ENCODE results near the gene ITGB2. TPM values are rescaled to one million over a fixed set of nuclear protein-coding genes. Genes with fewer than 3 reads are reported as not detected.

Gene ITGB2
- total and polyA plus RNA-seq, 3 experiments from 2014 or later: 159 to 847 (median 165) TPM

- H3K27me3 ChIP-seq (ENCODE audit: insufficient read depth, low read length, poor library complexity, severe bottlenecking): no peaks in the 10 kb centered on the region
- Mint-ChIP-seq H3K27me3 (peaks cover 0 to 1% of the 10 kb centered on the region in 2 donors), H3K27ac (peak overlapping the region in 1 of 8 donors; percentile 36), H3K4me1 (peaks cover 38 to 54% (median 44%) of the 10 kb centered on the region in 3 donors), H3K9me3 (no peaks in the 10 kb centered on the region), H3K36me3 (peaks cover 0 to 58% (median 5%) of the 10 kb centered on the region in 3 donors), H3K4me3 (peak overlapping the region in 2 of 7 donors; percentile 56 to 61)
- ChIA-PET CTCF (interaction anchor here (2.5 to 14.1 kb wide), 2 partner anchors 184 to 195 kb away, joined by 7 to 194 read pairs; no protein-coding TSS in a partner anchor), POLR2A (no interaction called here)
- no peak for DNase-seq
- no peak overlapping the region for H3K27ac ChIP-seq (ENCODE audit: low read depth, low read length)
- H3K4me1 ChIP-seq (ENCODE audit: insufficient read depth, low read length): peaks cover 40% of the 10 kb centered on the region
- no peak overlapping the region for H3K4me3 ChIP-seq (ENCODE audit: low read length)
- H3K36me3 ChIP-seq (ENCODE audit: insufficient read depth, low read length): peaks cover 10% of the 10 kb centered on the region
- no peaks in the 10 kb centered on the region for H3K9me3 ChIP-seq (ENCODE audit: low read length)
These were observed 22.4 kb upstream of the ITGB2 start for GRCh38 chr21:44943005-44943685.

DNA sequence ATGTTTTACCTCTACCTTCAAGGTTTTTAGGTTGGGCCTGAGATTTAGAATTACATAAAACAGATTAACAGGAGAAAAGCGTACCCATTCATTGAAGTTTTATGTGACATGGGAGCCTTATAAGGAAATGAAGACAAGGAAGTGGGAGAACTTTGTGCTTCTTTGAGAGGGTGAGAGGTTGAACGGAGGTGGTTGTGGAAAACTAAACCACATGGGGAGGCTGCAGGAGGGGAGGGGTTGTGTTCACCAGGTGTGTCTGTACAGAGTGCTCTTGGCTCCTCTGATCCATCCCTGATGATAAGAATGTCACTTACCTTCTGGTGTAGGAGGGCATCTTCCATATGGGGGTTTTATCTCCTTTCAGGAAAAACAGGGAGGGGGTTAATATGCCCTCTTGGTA, 21.9 kb upstream of the ITGB2 start:
- H3K9me3 ChIP-seq (ENCODE audit: low read length): no peaks in the 10 kb centered on the region
- no peaks in the 10 kb centered on the region for H3K9me3 Mint-ChIP-seq
- no peak for DNase-seq
- H3K36me3 ChIP-seq (ENCODE audit: insufficient read depth, low read length): peaks cover 10% of the 10 kb centered on the region
- no peak overlapping the region for H3K27ac ChIP-seq (ENCODE audit: low read depth, low read length)
- H3K27me3 ChIP-seq (ENCODE audit: insufficient read depth, low read length, poor library complexity, severe bottlenecking): no peaks in the 10 kb centered on the region
- CTCF ChIA-PET: interaction anchor here (0.8 to 14.1 kb wide), 3 partner anchors 15 to 196 kb away, joined by 3 to 194 read pairs (median 7); no protein-coding TSS in a partner anchor
- peak overlapping the region in 5 of 7 donors; percentile 51 to 88 (median 75) for H3K4me3 Mint-ChIP-seq
- peak overlapping the region in 2 of 8 donors; percentile 27 to 54 for H3K27ac Mint-ChIP-seq
- H3K4me1 ChIP-seq (ENCODE audit: insufficient read depth, low read length): peaks cover 40% of the 10 kb centered on the region
- peaks cover 38 to 54% (median 44%) of the 10 kb centered on the region in 3 donors for H3K4me1 Mint-ChIP-seq
- H3K27me3 Mint-ChIP-seq: peaks cover 0 to 1% of the 10 kb centered on the region in 2 donors
- POLR2A ChIA-PET: interaction anchor here (1.6 kb wide), 1 partner anchor 11 kb away, joined by 6 read pairs; no protein-coding TSS in a partner anchor
- no peak overlapping the region for H3K4me3 ChIP-seq (ENCODE audit: low read length)
- H3K36me3 Mint-ChIP-seq: peaks cover 0 to 53% (median 5%) of the 10 kb centered on the region in 3 donors

DNA sequence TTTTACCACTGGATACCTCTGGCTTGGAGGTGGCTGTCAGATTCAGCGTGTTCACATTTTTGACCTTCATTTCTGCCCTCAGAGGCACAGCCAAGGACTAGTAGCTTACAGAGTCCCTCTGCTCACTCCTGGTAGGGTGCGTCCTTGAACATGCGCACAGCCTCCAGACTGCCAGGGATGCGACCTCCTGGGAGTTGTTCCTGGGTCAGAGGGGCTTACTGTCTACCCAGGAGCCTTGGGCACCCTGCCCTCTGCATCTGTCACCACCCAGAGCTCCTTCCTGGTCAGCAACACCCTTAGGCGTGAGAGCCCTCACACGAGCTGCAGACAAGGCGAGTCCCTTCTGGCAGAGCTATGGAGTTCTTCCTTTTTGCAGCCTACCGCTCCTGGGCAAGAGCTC, 20.9 kb upstream of the ITGB2 start:
- H3K27me3 ChIP-seq (ENCODE audit: insufficient read depth, low read length, poor library complexity, severe bottlenecking): no peaks in the 10 kb centered on the region
- no peaks in the 10 kb centered on the region for H3K9me3 ChIP-seq (ENCODE audit: low read length)
- H3K4me3 ChIP-seq (ENCODE audit: low read length): no peak overlapping the region
- peaks cover 0 to 1% of the 10 kb centered on the region in 2 donors for H3K27me3 Mint-ChIP-seq
- H3K36me3 ChIP-seq (ENCODE audit: insufficient read depth, low read length): peaks cover 10% of the 10 kb centered on the region
- H3K36me3 Mint-ChIP-seq: peaks cover 0 to 48% (median 5%) of the 10 kb centered on the region in 3 donors
- H3K27ac Mint-ChIP-seq: peak overlapping the region in 3 of 8 donors; percentile 27 to 35 (median 34)
- H3K9me3 Mint-ChIP-seq: no peaks in the 10 kb centered on the region
- H3K27ac ChIP-seq (ENCODE audit: low read depth, low read length): no peak overlapping the region
- CTCF ChIA-PET: interaction anchor here (0.8 to 14.1 kb wide), 3 partner anchors 14 to 196 kb away, joined by 3 to 194 read pairs (median 14); no protein-coding TSS in a partner anchor
- peaks cover 40% of the 10 kb centered on the region for H3K4me1 ChIP-seq (ENCODE audit: insufficient read depth, low read length)
- POLR2A ChIA-PET: interaction anchor here (1.6 kb wide), 1 partner anchor 10 kb away, joined by 6 read pairs; no protein-coding TSS in a partner anchor
- peak overlapping the region; percentile 86 to 99 (median 89) for H3K4me3 Mint-ChIP-seq
- peaks cover 38 to 50% (median 44%) of the 10 kb centered on the region in 3 donors for H3K4me1 Mint-ChIP-seq
- peak in 1 of 5 donors; percentile 29 for DNase-seq

DNA sequence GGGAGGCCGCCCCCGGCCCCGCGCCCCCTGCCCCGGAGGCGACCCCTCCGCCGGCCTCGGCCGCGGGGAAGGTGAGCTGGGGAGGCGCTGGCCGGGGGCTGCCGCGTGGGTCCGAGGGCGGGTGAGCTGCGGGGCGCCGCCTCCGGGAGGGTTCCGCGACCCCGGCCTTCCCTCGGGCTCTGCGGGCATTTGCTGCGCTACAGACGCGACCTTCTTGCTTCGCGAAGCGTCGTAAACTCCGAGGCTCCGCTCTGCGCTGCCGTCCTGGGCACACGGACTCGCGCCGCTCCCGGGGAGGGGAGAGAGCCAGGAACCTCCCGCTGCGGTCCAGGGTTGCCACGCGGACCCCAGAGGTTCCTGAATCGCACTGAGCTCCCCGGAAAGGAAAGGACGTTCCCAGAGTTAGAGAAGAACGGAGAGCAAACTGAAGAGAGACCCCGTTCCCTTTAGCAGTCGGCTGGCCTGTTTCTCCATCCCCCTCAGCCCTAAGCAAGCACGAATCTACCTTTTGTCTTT, 19.5 kb upstream of the ITGB2 start:
- Mint-ChIP-seq H3K27me3 (peaks cover 0 to 1% of the 10 kb centered on the region in 2 donors), H3K4me3 (peak overlapping the region; percentile 88 to 99 (median 89)), H3K4me1 (peaks cover 37 to 50% (median 44%) of the 10 kb centered on the region in 3 donors), H3K36me3 (peaks cover 0 to 37% (median 3%) of the 10 kb centered on the region in 3 donors), H3K9me3 (no peaks in the 10 kb centered on the region), H3K27ac (peak overlapping the region in 7 of 8 donors; percentile 40 to 89 (median 80))
- Histone ChIP-seq H3K4me1 (ENCODE audit: insufficient read depth, low read length) (peaks cover 40% of the 10 kb centered on the region), H3K27me3 (ENCODE audit: insufficient read depth, low read length, poor library complexity, severe bottlenecking) (no peaks in the 10 kb centered on the region), H3K36me3 (ENCODE audit: insufficient read depth, low read length) (peaks cover 10% of the 10 kb centered on the region), H3K4me3 (ENCODE audit: low read length) (peak overlapping the region; percentile 86), H3K27ac (ENCODE audit: low read depth, low read length) (peak overlapping the region; percentile 65), H3K9me3 (ENCODE audit: low read length) (no peaks in the 10 kb centered on the region)
- no peak for DNase-seq
- CTCF ChIA-PET: interaction anchor here (1.1 to 14.1 kb wide), 7 partner anchors 8 to 198 kb away, joined by 3 to 194 read pairs (median 4); no protein-coding TSS in a partner anchor
- POLR2A ChIA-PET: interaction anchor here (0.5 to 1.2 kb wide), 2 partner anchors 13 to 66 kb away, joined by 4 to 8 read pairs; partner anchors contain the start of gene PTTG1IP

DNA sequence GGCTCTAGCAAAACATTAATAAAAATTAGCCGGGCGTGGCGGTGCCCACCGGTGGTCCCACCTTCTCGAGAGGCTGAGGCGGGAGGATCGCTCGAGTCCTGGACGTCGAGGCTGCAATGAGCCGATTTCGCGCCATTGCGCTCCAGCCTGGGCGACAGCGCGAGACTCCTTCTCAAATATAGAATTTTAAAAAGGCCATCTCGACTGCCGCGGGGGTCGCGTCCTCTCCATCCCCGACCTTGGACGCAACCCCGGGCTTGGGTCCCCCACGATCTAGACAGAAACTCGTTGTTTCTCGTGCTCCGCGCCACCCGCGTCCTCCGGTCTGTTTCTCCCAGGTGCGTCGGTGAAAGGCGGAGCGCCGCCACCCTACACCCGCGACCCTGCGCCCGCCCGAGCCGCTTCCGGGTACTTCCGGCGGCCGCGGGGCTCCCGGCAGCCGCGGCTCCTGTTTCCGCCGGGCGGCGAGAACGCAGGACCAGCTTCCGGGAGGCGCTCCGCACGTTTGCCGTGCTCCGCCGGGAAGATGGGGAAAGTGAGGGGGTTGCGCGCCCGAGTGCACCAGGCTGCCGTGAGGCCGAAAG, 18.9 kb upstream of the ITGB2 start, which contains the start of gene SLX9:
SLX9 (plus strand) TSS at position 498 of the 584 bp plus-strand sequence; CDS start at position 527, 29 bp downstream.
- Mint-ChIP-seq H3K4me3 (peak within 1 kb of the TSS; percentile 88 to 99 (median 89)), H3K9me3 (no peaks in the 10 kb centered on the region), H3K27me3 (peaks cover 0 to 1% of the 10 kb centered on the region in 2 donors), H3K36me3 (peaks cover 0 to 32% (median 0%) of the 10 kb centered on the region in 3 donors), H3K27ac (peak within 1 kb of the TSS; percentile 75 to 92 (median 84)), H3K4me1 (peaks cover 34 to 46% (median 40%) of the 10 kb centered on the region in 3 donors)
- H3K36me3 ChIP-seq (ENCODE audit: insufficient read depth, low read length): peaks cover 8% of the 10 kb centered on the region
- peak within 1 kb of the TSS; percentile 70 for H3K27ac ChIP-seq (ENCODE audit: low read depth, low read length)
- H3K4me1 ChIP-seq (ENCODE audit: insufficient read depth, low read length): peaks cover 40% of the 10 kb centered on the region
- H3K9me3 ChIP-seq (ENCODE audit: low read length): no peaks in the 10 kb centered on the region
- peak within 1 kb of the TSS; percentile 86 for H3K4me3 ChIP-seq (ENCODE audit: low read length)
- ChIA-PET CTCF (interaction anchor here (1.1 to 14.1 kb wide), 7 partner anchors 9 to 198 kb away, joined by 3 to 194 read pairs (median 4); no protein-coding TSS in a partner anchor), POLR2A (interaction anchor here (1.2 kb wide), 1 partner anchor 66 kb away, joined by 8 read pairs; the partner anchor contains the start of gene PTTG1IP)
- DNase-seq: peak; percentile 63 to 81 (median 71)
- no peaks in the 10 kb centered on the region for H3K27me3 ChIP-seq (ENCODE audit: insufficient read depth, low read length, poor library complexity, severe bottlenecking)

DNA sequence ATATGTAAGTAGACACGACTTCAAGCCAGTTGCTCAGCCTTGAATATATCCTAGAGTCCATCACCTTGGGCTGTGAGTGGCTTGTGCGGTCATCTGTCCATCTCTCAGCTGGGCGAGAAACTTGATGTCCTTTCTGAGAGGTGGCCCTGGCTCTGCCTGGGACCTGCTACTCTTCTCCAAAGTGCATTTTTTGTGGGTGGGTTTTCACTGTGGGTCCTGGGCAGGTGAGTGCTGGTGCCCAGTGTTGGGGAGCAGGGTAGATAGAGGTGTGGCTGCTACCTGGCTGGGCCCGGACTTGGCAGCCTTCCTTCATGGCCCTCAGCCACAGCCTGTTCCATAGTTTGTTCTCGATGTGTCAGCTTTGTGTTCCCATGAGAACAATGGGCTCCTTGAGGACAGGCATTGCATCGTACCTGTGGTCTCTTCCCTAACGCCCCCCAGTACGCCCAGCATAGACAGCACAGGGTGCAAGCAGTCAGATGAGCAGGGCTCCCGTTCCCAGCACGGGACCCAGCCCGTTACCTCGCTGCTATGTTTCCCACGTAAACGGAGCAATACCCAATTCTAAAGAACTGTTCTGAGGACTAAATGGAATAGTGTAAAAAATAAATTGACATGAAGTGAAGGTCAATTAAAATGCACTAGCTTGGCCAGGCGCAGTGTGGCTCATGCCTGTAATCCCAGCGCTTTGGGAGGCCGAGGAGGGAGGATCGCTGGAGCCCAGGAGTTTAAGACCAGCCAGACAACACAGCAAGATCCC, 18.3 kb upstream of the ITGB2 start:
- DNase-seq: peak in 1 of 5 donors; percentile 38
- Mint-ChIP-seq H3K9me3 (no peaks in the 10 kb centered on the region), H3K27ac (peak overlapping the region in 7 of 8 donors; percentile 60 to 92 (median 80)), H3K4me3 (peak overlapping the region; percentile 86 to 99 (median 89)), H3K27me3 (peaks cover 0 to 1% of the 10 kb centered on the region in 2 donors), H3K4me1 (peaks cover 31 to 44% (median 39%) of the 10 kb centered on the region in 3 donors), H3K36me3 (peaks cover 0 to 25% (median 0%) of the 10 kb centered on the region in 3 donors)
- peak overlapping the region; percentile 70 for H3K27ac ChIP-seq (ENCODE audit: low read depth, low read length)
- POLR2A ChIA-PET: no interaction called here
- H3K27me3 ChIP-seq (ENCODE audit: insufficient read depth, low read length, poor library complexity, severe bottlenecking): no peaks in the 10 kb centered on the region
- peak overlapping the region; percentile 86 for H3K4me3 ChIP-seq (ENCODE audit: low read length)
- no peaks in the 10 kb centered on the region for H3K9me3 ChIP-seq (ENCODE audit: low read length)
- peaks cover 1% of the 10 kb centered on the region for H3K36me3 ChIP-seq (ENCODE audit: insufficient read depth, low read length)
- CTCF ChIA-PET: interaction anchor here (1.2 to 14.1 kb wide), 5 partner anchors 8 to 199 kb away, joined by 4 to 194 read pairs (median 7); no protein-coding TSS in a partner anchor
- peaks cover 40% of the 10 kb centered on the region for H3K4me1 ChIP-seq (ENCODE audit: insufficient read depth, low read length)

- peaks cover 22% of the 10 kb centered on the region for H3K4me1 ChIP-seq (ENCODE audit: insufficient read depth, low read length)
- Mint-ChIP-seq H3K4me1 (peaks cover 16 to 21% (median 20%) of the 10 kb centered on the region in 3 donors), H3K9me3 (no peaks in the 10 kb centered on the region), H3K27ac (no peak overlapping the region), H3K4me3 (no peak overlapping the region), H3K36me3 (peaks cover 0 to 6% (median 0%) of the 10 kb centered on the region in 3 donors), H3K27me3 (no peaks in the 10 kb centered on the region)
- no peak overlapping the region for H3K27ac ChIP-seq (ENCODE audit: low read depth, low read length)
- no peaks in the 10 kb centered on the region for H3K27me3 ChIP-seq (ENCODE audit: insufficient read depth, low read length, poor library complexity, severe bottlenecking)
- H3K4me3 ChIP-seq (ENCODE audit: low read length): no peak overlapping the region
- ChIA-PET CTCF (interaction anchor here (5.1 to 12.2 kb wide), 3 partner anchors 20 to 135 kb away, joined by 38 to 219 read pairs (median 184); partner anchors contain the start of genes ITGB2 and UBE2G2), POLR2A (interaction anchor here (0.6 kb wide), 1 partner anchor 913 kb away, joined by 4 read pairs; no protein-coding TSS in a partner anchor)
- H3K36me3 ChIP-seq (ENCODE audit: insufficient read depth, low read length): no peaks in the 10 kb centered on the region
- H3K9me3 ChIP-seq (ENCODE audit: low read length): no peaks in the 10 kb centered on the region
- DNase-seq: no peak
These were observed 14.8 kb upstream of the ITGB2 start for GRCh38 chr21:44935533-44935927.
